ENCODE data around the gene PHLDB3.
"Not testable (repeated sequence)": the region's sequence is repeated elsewhere in the genome, so short reads cannot be mapped to it uniquely, and the experiment has no call there.

PHLDB3 gene

DNA sequence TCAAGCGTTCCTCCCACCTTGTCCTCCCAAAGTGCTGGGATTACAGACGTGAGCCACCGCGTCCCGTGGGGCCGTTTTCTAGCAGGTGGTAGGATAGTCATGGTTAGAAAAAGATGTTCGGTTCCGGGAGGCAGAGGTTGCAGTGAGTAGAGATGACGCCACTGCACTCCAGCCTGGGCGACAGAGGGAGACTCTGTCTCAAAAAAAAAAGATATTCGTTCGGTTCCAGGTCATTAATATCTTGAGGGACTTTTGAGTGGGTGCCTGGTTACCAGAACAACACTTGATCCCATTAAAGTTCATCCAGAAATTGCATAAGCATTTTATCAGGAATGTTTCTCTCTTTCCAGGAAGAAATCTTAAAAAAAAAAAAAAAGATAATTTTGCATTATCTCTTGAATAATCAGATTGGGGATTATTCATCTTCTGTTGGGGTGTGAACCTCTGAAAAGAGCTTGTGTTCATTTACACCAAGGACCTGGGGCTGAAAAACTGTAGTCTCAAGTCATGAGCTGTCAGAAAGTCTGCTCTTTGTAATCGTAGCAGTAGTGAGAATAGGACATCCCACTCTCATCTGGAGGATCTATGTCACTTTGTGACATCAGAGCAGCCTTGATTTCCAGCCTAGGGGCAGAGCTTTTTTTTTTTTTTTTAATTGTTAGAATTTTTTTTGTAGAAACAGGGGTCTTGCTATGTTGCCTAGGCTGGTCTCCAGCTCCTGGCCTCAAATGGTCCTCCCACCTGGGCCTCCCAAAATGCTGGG, 23.5 kb upstream of the PHLDB3 start:
- FAIRE-seq, result no peak
- DNase-seq (ENCODE audit: low spot score), result no peak

DNA sequence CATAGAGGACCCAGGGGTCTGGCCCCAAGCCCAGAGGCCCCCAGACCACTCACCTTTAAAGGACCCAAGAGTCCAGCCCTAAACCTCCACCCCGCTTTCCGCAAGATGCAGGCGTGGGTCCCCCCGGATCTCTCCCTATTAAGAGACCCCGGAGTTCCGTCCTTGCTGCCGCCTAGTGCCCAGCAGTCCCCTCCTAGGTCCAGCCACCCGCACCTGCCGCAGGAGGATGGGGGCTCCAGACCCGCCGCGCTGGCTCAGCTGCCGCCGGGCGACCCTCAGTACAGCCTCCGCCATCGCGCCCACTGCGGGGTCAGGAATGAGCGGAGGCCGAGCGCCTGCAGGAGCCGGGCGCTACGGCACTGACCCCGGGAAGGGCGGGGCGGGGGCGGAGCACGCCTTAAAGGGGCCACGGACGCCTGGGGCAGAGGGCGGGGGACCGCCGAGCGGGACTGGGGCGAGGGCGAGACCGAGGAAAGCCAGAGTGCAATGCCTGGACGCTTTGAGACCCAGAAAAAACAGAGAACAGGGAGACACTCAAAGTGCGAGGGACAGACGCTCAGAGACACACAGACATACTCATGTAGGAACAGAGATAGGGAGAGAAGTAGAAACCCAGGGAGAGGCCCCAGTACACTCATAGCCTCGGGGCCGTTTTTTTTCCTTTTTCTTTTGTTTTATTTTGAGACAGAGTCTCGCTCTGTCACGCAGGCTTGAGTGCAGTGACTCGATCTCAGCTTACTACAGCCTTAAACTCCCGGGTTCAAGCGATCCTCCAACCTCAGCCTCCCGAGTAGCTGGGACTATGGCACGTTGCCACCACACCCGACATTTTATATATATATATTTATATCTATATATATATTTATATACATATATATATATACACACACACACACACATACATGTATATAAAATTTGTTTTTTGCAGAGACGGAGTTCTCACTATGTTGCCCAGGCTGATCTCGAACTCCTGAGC, 22.6 kb upstream of the PHLDB3 start, which contains the start of gene ETHE1:
Gene ETHE1 (minus strand): TSS at position 318 of the 976 bp plus-strand sequence. CDS start 24 bp downstream, at position 294.
- DNase-seq (ENCODE audit: low spot score) (peak; percentile 91), FAIRE-seq (no peak)

DNA sequence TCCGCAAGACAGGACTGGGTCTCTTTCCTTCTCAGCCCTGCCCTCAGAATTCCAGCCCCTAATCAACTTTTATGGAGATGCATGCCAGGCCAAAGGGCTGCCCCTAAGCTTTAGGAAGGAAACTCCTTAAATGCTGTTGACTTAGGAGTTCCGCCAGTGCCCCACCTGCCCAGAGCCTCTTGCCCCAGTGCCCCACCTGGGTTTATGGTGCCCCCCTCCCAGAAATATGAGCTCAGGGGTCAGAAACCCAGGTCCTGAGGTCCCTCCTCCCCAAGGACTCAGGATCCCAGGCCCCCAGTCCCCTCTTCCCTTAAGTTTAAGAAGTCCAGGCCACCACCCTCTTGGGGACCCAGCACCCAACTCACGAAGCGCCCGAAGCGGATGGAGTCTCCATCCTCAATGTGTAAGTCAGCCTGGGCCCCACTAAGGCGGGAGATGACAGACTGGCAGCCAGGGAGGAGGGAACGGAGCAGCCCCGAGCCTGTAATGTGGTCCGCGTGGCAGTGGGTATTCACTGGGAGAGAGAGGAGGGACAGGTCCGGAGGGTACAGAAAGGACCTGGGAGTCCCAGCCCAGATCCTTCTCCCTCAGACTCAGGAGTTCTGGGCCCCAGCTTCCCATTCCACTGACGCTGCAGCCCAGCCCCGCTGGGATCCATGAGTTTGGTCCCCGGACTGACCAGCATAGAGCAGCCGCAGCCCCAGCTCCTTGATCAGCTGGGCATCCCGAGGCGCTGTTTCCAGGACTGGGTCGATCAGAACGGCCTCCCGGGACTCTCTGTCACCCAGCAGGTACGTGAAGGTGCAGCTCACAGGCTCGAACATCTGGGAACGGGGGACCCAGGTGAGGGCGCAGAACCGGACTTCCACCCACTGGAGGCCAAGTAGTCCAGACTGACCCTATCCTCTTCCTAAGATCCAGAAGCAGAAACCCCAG, 21.6 kb upstream of the PHLDB3 start:
- peak; percentile 33 for DNase-seq (ENCODE audit: low spot score)
- FAIRE-seq, result no peak

DNA sequence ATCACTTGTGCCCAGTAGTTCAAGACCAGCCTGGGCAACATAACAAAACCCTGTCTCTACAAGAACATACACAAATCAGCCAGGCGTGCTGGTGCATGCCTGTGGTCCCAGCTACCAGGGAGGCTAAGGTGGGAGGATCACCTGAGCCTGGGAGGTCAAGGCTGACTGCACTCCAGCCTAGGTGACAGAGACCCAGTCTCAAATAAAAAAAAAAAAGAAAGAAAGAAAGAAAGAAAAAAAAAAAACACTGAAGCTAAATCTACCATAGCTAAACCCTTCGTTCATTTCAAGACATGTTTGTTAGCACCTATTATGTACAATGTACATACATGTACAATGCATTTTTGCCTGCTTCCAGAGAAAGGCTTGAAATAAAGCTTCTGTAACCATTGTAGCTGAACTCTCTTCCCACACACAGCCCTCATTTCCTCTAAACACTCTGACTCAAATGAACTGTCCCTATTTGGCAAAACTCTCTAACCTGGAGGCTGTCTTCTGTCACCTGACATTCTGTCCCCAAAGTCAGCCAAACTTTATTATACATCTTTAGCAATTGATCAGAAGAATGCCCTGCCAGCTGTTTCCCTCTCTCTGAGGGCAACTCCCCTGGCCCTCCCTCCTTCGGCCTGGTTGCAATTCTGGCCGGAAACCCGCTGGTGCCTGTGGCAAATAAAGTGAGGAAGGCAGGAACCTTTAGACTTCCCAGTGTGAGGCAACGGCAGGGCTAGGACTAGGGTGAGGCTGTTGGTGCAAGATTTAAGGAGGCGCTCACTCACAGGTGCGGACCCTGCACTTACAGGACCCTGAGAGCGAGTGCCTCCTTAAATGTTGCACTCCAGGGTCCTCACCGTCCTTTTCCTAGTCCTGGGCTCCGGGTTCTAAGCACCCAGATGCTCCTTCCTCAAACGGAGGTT, 20.6 kb upstream of the PHLDB3 start:
- peak; percentile 71 for DNase-seq (ENCODE audit: low spot score)
- no peak for FAIRE-seq

DNA sequence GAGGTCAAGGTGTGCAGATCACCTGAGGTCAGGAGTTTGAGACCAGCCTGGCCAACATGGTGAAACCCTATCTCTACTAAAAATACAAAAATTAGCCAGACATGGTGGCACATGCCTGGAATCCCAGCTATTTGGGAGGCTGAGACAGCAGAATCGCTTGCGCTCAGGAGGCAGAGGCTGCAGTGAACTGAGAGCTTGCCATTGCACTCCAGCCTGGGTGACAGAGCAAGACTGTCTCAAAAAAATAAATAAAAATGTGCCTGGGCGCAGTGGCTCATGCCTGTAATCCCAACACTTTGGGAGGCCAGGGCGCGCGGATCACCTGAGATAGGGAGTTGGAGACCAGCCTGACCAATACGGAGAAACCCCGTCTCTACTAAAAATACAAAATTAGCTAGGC, 19.1 kb upstream of the PHLDB3 start:
- not testable (repeated sequence) for DNase-seq (ENCODE audit: low spot score); FAIRE-seq

DNA sequence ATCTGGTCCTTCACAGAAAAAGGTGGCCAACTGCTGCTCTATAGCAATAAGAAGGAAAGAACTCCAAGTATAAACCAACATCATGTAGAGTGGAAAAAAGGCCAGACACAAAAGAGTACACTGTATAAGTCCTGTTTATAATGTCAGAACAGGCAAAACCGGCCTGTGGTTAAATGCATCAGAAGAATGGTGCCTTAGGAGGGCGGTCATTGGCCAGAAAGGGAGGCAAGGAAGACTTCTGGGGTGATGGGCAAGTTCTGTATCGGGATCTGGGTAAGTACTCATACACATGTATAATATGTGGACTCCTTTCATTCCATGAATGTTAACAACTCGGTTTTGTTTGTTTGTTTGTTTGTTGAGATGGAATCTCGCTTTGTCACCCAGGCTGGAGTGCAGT, 18.4 kb upstream of the PHLDB3 start:
- DNase-seq (ENCODE audit: low spot score), result no peak
- no peak for FAIRE-seq

DNA sequence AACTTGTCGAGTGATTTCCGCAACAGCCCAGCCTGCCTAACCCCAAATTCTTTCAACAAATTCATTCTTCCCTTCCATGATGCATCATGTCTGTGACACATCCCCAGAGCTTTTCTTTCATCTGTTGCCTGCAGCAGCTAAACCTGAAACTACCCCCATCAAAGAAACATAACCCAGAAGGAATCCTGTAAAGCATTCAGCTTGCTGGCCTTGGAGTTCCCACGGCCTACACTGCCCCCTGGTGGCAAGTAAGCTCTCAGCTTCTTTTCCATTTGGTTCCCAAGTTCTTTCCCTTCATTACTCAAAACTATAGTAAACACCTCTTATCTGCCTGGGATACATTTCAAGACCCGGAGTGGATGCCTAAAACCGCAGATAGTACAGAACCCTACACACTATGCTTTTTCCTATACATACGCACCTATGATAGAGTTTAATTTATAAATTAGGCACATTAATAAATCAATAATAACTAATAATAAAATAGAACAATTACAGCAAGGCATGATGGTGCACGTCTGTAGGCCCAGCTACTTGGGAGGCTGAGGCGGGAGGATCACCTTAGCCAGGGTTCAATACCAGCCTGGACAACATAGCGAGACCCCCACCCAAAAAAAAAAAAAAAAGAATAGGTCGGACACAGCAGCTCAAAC, 15.0 kb upstream of the PHLDB3 start:
- FAIRE-seq (no peak), DNase-seq (ENCODE audit: low spot score) (peak; percentile 78)

DNA sequence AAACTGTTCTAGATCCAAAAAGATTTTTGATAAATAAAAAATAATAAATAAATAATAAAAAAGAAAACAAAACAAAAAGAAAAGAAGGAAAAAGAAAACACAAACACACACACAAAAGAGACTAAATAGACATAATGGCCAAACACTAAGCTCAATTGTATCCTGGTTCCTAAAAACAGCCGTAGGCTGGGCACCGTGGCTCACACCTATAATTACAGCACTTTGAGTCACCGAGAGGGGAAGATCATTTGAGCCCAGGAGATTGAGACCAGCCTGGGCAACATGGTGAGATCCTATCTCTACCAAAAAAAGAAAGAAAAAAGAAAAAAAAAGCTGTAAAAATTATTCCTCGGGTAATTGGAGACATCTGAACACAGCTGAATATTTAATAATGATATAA, 13.5 kb upstream of the PHLDB3 start:
- no peak for DNase-seq (ENCODE audit: low spot score)
- FAIRE-seq, result no peak

DNA sequence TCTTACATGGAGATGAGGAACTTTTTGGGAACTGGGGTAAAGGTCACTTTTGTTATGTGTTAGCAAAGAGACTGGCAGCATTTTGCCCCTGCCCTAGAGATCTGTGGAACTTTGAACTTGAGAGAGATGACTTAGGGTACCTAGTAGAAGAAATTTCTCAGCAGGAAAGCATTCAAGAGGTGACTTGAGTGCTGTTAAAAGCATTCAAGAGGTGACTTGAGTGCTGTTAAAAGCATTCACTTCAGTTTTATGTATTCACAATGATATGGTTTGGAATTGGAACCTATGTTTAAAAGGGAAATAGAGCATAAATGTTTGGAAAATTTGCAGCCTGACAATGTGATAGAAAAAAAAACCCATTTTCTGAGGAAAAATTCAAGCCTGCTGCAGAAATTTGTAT, 7.9 kb upstream of the PHLDB3 start:
- not testable (repeated sequence) for DNase-seq (ENCODE audit: low spot score); FAIRE-seq

DNA sequence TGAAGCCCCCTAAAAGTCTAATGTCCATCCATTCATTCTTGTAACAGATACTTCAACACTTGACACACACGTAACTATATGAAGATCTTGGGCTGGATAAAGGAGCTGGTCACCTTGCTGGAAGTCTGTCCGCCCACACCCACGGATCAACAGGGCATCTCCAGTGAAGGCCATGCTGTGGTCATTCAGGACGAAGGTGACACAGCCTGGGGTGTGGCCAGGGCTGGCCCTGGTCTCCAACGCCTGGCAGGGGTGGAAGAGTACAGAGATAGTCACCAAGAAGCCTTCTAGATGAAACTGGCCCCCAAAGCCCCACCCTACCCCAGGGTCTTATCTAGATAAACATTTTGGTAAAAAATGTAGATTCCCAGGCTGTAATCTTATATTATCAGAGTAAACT, 6.8 kb upstream of the PHLDB3 start:
- FAIRE-seq (no peak), DNase-seq (ENCODE audit: low spot score) (no peak)

DNA sequence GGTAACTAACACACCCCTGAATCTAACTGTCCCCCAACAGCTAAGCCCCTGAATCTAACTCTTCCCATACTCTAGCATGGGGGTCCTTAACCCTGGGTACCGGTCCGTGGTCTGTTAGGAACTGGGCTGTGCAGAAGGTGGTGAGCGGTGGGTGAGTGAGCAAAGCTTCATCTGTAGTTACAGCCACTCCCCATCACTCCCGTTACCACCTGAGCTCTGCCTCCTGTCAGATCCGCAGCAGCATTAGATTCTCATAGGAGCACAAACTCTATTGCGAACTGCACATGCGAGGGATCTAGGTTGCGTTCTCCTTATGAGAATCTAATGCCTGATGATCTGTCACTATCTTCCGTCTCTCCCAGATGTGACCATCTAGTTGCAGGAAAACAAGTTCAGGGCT, 6.2 kb upstream of the PHLDB3 start:
- no peak for DNase-seq (ENCODE audit: low spot score)
- FAIRE-seq, result no peak

DNA sequence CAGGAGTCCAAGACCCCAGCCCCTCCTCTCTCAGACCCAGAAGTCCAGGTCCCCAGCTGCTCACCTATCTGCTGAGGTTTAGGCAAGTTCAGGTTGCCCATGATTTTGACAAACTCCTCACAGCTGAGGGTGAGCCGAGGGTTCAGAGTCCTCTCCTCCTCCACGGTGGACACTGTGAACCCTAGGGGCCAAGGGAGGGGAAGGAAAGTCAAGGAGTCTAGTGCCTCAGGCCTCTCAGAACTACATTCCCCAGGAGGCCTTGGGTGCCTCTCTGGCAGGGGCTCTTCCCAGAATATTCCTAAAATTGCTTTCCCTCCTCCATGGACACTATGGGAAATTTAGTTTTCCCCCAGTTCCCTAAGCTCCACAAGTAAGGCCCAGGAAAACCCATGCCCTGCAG, 3.3 kb upstream of the PHLDB3 start:
- FAIRE-seq (no peak), DNase-seq (ENCODE audit: low spot score) (no peak)

DNA sequence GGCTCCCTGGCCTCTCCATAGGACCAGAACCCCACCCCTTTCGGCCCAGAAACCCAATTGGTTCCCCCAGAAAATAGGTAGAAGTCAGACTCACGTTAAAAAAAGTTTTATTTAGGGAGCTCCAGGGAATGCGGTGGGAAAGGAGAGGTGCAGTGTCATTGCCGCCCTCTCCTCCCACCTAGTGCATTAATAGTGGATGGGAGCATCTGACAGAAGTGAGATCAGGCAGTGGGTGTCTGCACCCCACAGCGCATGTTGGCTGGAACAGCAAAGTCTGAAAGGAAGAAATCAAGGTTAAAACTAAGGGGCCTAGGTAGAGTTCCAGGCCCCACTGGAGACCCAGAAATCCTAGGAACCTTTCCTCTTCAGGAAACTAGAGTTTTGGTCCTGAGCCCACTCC, 2.1 kb upstream of the PHLDB3 start:
- FAIRE-seq (no peak), DNase-seq (ENCODE audit: low spot score) (no peak)

DNA sequence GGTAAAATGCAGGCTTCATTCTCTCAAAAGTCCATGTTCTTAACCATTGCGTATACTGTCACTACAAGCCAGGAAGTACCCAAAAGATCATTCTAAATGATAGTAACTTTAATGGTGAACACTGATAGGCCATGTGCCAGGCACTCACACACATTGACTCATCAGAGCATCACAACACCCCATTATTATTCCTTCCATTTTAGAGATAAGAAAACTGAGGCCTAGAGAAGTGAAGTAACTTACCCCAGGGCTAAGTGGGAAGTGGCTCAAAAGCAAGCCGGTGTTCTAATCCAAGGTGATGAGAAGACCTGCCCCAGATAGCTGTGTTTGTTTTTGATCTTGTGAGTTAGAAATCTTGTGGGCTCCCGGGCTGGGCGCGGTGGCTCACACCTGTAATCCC, 1.4 kb upstream of the PHLDB3 start:
- DNase-seq (ENCODE audit: low spot score) (no peak), FAIRE-seq (no peak)

DNA sequence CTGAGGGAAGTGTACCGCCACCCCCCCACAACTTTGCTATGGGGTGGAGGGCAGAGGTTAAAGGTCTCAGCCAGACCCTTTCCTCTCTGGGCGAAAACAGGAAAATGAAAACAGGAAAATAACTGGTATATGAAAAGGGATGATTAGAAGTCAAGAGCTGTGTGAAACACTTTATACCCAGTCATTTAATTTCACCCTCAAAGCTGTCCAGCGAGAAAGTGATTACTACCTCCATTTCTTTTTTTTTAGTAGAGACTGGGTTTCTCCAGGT, 575 bp upstream of the PHLDB3 start:
- FAIRE-seq, result no peak
- DNase-seq (ENCODE audit: low spot score), result no peak

DNA sequence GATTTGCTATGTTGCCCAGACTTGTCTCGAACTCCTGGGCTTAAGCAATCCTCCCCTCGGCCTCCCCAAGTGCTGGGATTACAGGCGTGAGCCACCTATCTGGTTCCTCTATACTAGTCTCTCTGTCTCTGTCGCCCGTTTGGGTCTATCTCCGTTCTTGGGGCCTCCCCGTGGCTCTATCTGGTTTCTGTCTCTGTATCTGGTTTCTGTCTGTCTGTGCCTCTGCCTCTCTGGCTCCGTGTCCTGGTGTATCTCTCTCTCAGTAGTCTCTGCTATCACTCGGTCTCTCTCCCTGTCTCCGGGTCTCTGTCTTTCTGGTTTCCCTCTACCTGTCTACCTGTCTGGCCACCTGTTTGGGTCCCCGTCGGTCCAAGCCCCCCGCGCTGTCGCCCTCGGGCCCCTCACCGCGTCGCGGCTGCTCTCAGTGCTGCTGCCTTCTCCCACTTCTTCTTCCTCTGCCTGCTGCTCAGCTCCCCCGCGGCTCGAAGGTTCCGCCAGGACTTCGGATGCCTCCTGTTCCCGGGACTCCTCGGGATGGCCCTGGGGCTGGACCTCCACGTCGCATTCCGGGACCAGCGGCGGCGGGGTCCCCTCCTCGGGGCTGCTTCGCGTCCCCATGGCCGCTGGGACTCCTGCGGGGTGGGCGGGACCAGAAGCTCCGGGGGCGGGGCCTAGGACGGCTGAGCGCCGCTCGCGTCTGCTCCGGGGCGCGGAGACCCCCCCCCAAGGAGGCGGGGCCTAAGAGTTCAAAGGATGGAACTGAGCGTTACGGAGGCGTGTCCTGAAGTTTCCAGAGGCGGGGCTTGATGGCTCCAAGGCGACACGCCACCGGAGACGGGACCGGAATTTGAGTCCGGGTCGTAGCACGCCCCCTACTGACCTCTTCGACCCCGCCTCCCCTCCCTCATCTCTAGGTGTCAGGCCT, 783 bp downstream of the PHLDB3 start:
- DNase-seq (ENCODE audit: low spot score) (peak; percentile 99), FAIRE-seq (no peak)

DNA sequence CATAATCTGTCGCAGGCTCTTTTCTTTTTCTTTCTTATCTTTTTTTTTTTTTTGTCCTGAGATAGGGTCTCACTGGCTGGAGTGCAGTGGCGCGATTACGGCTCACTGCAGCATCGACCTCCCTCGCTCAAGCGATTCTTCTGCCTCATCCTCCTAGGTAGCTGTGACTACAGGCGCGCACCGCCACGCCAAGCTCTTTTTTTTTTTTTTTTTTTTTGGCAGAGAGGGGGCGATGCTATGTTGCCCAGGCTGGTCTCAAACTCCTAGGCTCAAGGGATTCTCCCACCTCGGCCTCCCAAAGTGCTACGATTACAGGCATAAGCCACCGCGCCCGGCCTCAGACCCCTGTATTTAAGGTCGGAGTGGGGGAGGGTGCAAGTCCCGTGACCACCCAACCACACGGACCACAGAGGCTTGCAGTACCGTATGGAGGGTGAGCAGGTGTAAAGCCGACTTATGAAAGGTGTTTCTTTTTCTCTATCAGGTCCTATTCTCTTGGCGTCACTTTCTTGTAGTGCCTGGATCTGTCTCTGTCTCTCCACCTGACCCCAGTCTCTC, 2.0 kb downstream of the PHLDB3 start:
- FAIRE-seq (no peak), DNase-seq (ENCODE audit: low spot score) (no peak)

DNA sequence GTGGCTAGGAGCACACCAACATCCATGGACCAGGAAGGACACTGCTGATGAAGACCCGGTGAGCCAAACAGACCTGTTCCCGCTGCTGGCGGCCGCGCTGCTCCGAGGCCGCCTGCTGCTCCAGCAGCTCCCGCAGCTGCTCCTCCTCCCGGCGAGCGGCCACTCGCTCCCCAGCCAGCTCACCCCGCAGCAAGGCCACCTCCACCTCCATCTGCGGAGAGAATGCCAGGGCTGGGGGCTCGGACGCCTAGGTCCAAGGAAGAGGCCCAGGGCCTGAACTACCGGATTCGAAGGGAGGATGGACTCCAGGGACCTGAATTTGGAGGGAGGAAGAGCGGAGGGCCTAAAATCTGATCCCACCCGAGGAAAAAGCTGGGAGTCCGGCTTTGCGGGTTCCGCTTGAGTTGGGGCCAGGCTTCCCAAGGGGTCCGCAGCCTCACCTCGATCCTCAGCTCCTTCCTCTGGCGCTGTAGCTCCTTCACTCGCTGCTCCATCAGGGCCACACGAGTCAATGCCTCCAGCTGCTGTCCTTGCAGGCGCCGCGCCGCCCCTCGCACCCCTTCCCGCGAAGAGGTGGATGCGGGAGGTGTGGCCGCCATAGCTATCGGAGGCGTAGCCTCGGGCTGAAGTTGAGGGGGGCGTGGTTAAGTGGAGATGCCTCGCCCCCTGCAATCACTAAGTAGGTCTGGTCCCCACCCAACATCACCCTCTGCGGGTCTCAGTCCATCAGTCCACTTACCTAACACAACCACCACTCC, 2.7 kb downstream of the PHLDB3 start:
- DNase-seq (ENCODE audit: low spot score), result no peak
- FAIRE-seq, result no peak

Data from urothelium cell line (cell line).